GM23248 (cell line): ENCODE results near the gene CDKAL1.

Experiments
- EZH2 ChIP-seq: fragments of 200-600 bp; sonication (generic); IDR thresholded peaks from 2 replicates; pipeline ENCODE4 v1.6.1; 2018; ENCODE audit warnings: antibody characterized with exemption, mild to moderate bottlenecking; ENCODE audit not compliant: insufficient read depth, poor library complexity, severe bottlenecking
- EZH2phosphoT487 ChIP-seq: fragments of 200-600 bp; sonication (generic); IDR thresholded peaks from 2 replicates; pipeline ENCODE4 v1.6.1; 2018; ENCODE audit warnings: antibody characterized with exemption, moderate library complexity, mild to moderate bottlenecking, low read depth; ENCODE audit not compliant: insufficient read depth

- TF ChIP-seq EZH2phosphoT487 = no peak
- no peak for TF ChIP-seq EZH2
Measured at GRCh38 chr6:20998748-20999448, 464.6 kb downstream of the CDKAL1 start.
